HepG2 (cell line): ENCODE results near the gene GRB7. TPM values are rescaled to one million over a fixed set of nuclear protein-coding genes. Genes with fewer than 3 reads are reported as not detected.

Experiments
- CSRNP1 ChIP-seq: sonication (generic); formaldehyde crosslinking; IDR thresholded peaks from 2 replicates; pipeline ENCODE4 v1.8.1; 2023; ENCODE audit warnings: mild to moderate bottlenecking, missing genetic modification reagents
- ELF1 ChIP-seq: sonication (generic); formaldehyde crosslinking; IDR thresholded peaks from 2 replicates; pipeline ENCODE4 v1.4.0; 2020; ENCODE audit warnings: missing genetic modification reagents
- GMEB2 ChIP-seq: IDR thresholded peaks from 2 replicates; pipeline ENCODE4 v1.6.1; 2016; ENCODE audit warnings: missing biosample characterization, missing genetic modification reagents, low read depth
- HDAC1 ChIP-seq: sonication (generic); formaldehyde crosslinking; IDR thresholded peaks from 2 replicates; pipeline ENCODE4 v1.5.1; 2020; ENCODE audit warnings: mild to moderate bottlenecking, missing genetic modification reagents
- HDAC6 ChIP-seq: fragments of 200-600 bp; sonication (generic); IDR thresholded peaks from 2 replicates; pipeline ENCODE4 v1.7.0; 2017; ENCODE audit warnings: mild to moderate bottlenecking, antibody characterized with exemption, low read length, low read depth
- HOXA5 ChIP-seq: sonication (generic); formaldehyde crosslinking; IDR thresholded peaks from 2 replicates; pipeline ENCODE4 v1.4.0; 2020; ENCODE audit warnings: missing genetic modification reagents
- NR2F6 ChIP-seq, 2 experiments: IDR thresholded peaks; 2 replicates each; pipeline ENCODE4 v1.6.1; 2016; ENCODE audit warnings: antibody characterized with exemption in 1 of 2, mild to moderate bottlenecking in 1 of 2
- PLRG1 ChIP-seq: fragments of 450-650 bp; conservative IDR thresholded peaks from 2 replicates; pipeline ENCODE4 v1.6.1; 2016
- PRPF4 ChIP-seq: fragments of 200-400 bp; formaldehyde crosslinking; IDR thresholded peaks from 2 replicates; pipeline ENCODE4 v1.6.1; 2016; ENCODE audit warnings: low read length, low read depth; ENCODE audit not compliant: poor library complexity, severe bottlenecking
- SOX6 ChIP-seq, 2 experiments: fragments of 450-650 bp in 1 of 2; sonication (generic) in 1 of 2; formaldehyde crosslinking in 1 of 2; IDR thresholded peaks; 2 replicates each; pipeline versions ENCODE4 v1.4.0 to v1.6.1; 2017 to 2020; ENCODE audit warnings: antibody characterized with exemption in 1 of 2, mild to moderate bottlenecking in 1 of 2, missing genetic modification reagents in 1 of 2
- TEF ChIP-seq: sonication (generic); formaldehyde crosslinking; IDR thresholded peaks from 2 replicates; pipeline ENCODE4 v1.5.0; 2020; ENCODE audit warnings: missing genetic modification reagents
- THRA ChIP-seq: sonication (generic); formaldehyde crosslinking; IDR thresholded peaks from 2 replicates; pipeline ENCODE4 v1.4.0; 2020; ENCODE audit warnings: missing genetic modification reagents, borderline replicate concordance
- ZNF180 ChIP-seq: sonication (generic); formaldehyde crosslinking; IDR thresholded peaks from 2 replicates; pipeline ENCODE4 v1.4.0; 2020; ENCODE audit warnings: low read depth, missing genetic modification reagents, borderline replicate concordance
- ZNF275 ChIP-seq: sonication (generic); formaldehyde crosslinking; IDR thresholded peaks from 2 replicates; pipeline ENCODE4 v1.8.0; 2022; ENCODE audit warnings: missing genetic modification reagents, mild to moderate bottlenecking, inconsistent platforms, borderline replicate concordance
- ZNF567 ChIP-seq: sonication (generic); formaldehyde crosslinking; IDR thresholded peaks from 2 replicates; pipeline ENCODE4 v1.8.1; 2023; ENCODE audit warnings: mild to moderate bottlenecking, missing genetic modification reagents, borderline replicate concordance
- ZNF576 ChIP-seq: sonication (generic); formaldehyde crosslinking; IDR thresholded peaks from 2 replicates; pipeline ENCODE4 v1.4.0; 2020; ENCODE audit warnings: mild to moderate bottlenecking, missing genetic modification reagents
- ZNF577 ChIP-seq: sonication (generic); formaldehyde crosslinking; IDR thresholded peaks from 2 replicates; pipeline ENCODE4 v1.4.0; 2020; ENCODE audit warnings: mild to moderate bottlenecking, low read depth, missing genetic modification reagents, borderline replicate concordance
- ZNF678 ChIP-seq: sonication (generic); formaldehyde crosslinking; IDR thresholded peaks from 2 replicates; pipeline ENCODE4 v1.4.0; 2020; ENCODE audit warnings: mild to moderate bottlenecking, missing genetic modification reagents
- ZNF713 ChIP-seq: sonication (generic); formaldehyde crosslinking; IDR thresholded peaks from 2 replicates; pipeline ENCODE4 v1.4.0; 2020; ENCODE audit warnings: mild to moderate bottlenecking, missing genetic modification reagents
- ZNF879 ChIP-seq: sonication (generic); formaldehyde crosslinking; IDR thresholded peaks from 2 replicates; pipeline ENCODE4 v1.8.1; 2023; ENCODE audit warnings: missing genetic modification reagents
- polyA plus RNA-seq, 8 experiments: library from polyadenylated mRNA; depleted of rRNA in 3 of 8; stranded (reverse) in 7 of 8; unstranded in 1 of 8; fragments of >200 nt; fragmentation: Illumina TruSeq in 4 of 8; extraction: Trizol in 4 of 8; gene quantifications; 2 replicates each; pipeline versions ENCODE4 v1.2.1 to v1.2.3, GENCODE V29; 2011 to 2016; ENCODE audit warnings: low read depth in 4 of 8, missing spikeins in 1 of 8, mixed read lengths in 1 of 8; ENCODE audit not compliant: insufficient read depth in 1 of 8
- total RNA-seq, 5 experiments: library from RNA; depleted of rRNA; stranded (reverse); fragments of >200 nt; fragmentation: Illumina TruSeq; extraction: Trizol; gene quantifications; 2 replicates each; pipeline ENCODE4 v1.2.3, GENCODE V29; 2016; ENCODE audit warnings: low read depth in 1 of 5

GRB7 gene
- total and polyA plus RNA-seq, 2 of the 13 experiments (the other 11 are each of a cell fraction or from before 2014, with no cell fraction given), result 60.2 to 77.7 TPM

GRCh38 chr17:39737760-39738567 lies at the start of gene GRB7 (continued):
- TF ChIP-seq GMEB2 (CRISPR knock-in tag), result no peak
- TF ChIP-seq THRA (CRISPR knock-in tag), result no peak
- TF ChIP-seq NR2F6 (IDR thresholded peaks at IDR 0.05), result no peak
- no peak for TF ChIP-seq NR2F6 (CRISPR knock-in tag; IDR thresholded peaks at IDR 0.05)
- no peak for TF ChIP-seq ZNF576 (CRISPR knock-in tag)
- peak; percentile 42 for TF ChIP-seq CSRNP1 (CRISPR knock-in tag)
- TF ChIP-seq ZNF577 (CRISPR knock-in tag), result no peak
- 0 out of 2 replicates have a peak, but pooled peaks have one; percentile 7 for TF ChIP-seq ZNF713 (CRISPR knock-in tag)
- peak; percentile 82 for TF ChIP-seq HDAC1 (CRISPR knock-in tag)
- TF ChIP-seq ZNF275 (CRISPR knock-in tag), result no peak; the same call in 1 of the 2 replicates
- TF ChIP-seq HOXA5 (CRISPR knock-in tag), result peak; percentile 77
- TF ChIP-seq ELF1 (CRISPR knock-in tag), result 0 out of 2 replicates have a peak, but pooled peaks have one; percentile 33
- no peak for TF ChIP-seq TEF (CRISPR knock-in tag)
- TF ChIP-seq ZNF180 (CRISPR knock-in tag), result no peak
- TF ChIP-seq ZNF678 (CRISPR knock-in tag), result peak; percentile 26; the same call in 1 of the 2 replicates
- TF ChIP-seq ZNF567 (CRISPR knock-in tag), result no peak
- TF ChIP-seq SOX6 (IDR thresholded peaks at IDR 0.05), result no peak
- TF ChIP-seq SOX6 (CRISPR knock-in tag; IDR thresholded peaks at IDR 0.05), result 0 out of 2 replicates have a peak, but pooled peaks have one; percentile 17
- no peak for TF ChIP-seq PRPF4
- TF ChIP-seq HDAC6, result no peak
- no peak for TF ChIP-seq PLRG1
- TF ChIP-seq ZNF879 (CRISPR knock-in tag), result peak; percentile 25; the same call in 1 of the 2 replicates
